CD14-positive monocyte (primary cell): ENCODE measurements around the gene HLCS. TPM values are rescaled to one million over a fixed set of nuclear protein-coding genes. Genes with fewer than 3 reads are reported as not detected.

ENCODE experiments used
- DNase-seq, 3 donors: peaks; one replicate each; pipeline ENCODE4 v3.0.0-alpha.2; 2011 to 2022
- H2AFZ ChIP-seq: 2 replicates; pipeline ENCODE4 v1.6.0; 2012; ENCODE audit warnings: mild to moderate bottlenecking, low read depth, low read length, inconsistent platforms; ENCODE audit not compliant: insufficient read depth, poor library complexity, severe bottlenecking
- H3K27ac ChIP-seq, 2 donors: 1 replicate in 1 of 2; 2 replicates in 1 of 2; pipeline ENCODE4 v1.5.1; 2012 to 2013; ENCODE audit warnings: low read length in 2 of 2, control low read depth in 1 of 2, inconsistent platforms in 1 of 2, low read depth in 1 of 2, mild to moderate bottlenecking in 1 of 2
- H3K27me3 ChIP-seq, 2 donors: one replicate each; pipeline versions ENCODE4 v1.6.0 to v1.6.1; 2011 to 2013; ENCODE audit warnings: low read length in 2 of 2; ENCODE audit not compliant: control insufficient read depth in 2 of 2, insufficient read depth in 2 of 2
- H3K36me3 ChIP-seq, 2 donors: replicated peaks in 1 of 2; 1 replicate in 1 of 2; 2 replicates in 1 of 2; pipeline versions ENCODE4 v1.5.1 to v1.6.1; 2012 to 2013; ENCODE audit warnings: low read length in 2 of 2, control low read depth in 1 of 2, inconsistent platforms in 1 of 2, mild to moderate bottlenecking in 1 of 2; ENCODE audit not compliant: insufficient read depth in 2 of 2, control insufficient read depth in 1 of 2
- H3K4me1 ChIP-seq, 2 donors: 1 replicate in 1 of 2; 2 replicates in 1 of 2; pipeline versions ENCODE4 v1.5.1 to v1.6.1; 2012 to 2013; ENCODE audit warnings: low read length in 2 of 2, control low read depth in 1 of 2, inconsistent platforms in 1 of 2, mild to moderate bottlenecking in 1 of 2, moderate library complexity in 1 of 2; ENCODE audit not compliant: insufficient read depth in 2 of 2, control insufficient read depth in 1 of 2
- H3K4me2 ChIP-seq: replicated peaks from 2 replicates; pipeline ENCODE3; 2012; ENCODE audit warnings: low read length, moderate library complexity, mild to moderate bottlenecking; ENCODE audit not compliant: poor library complexity, severe bottlenecking; ENCODE audit errors: extremely low read depth
- H3K4me3 ChIP-seq, 3 experiments: fragments of 200-600 bp in 1 of 3; sonication (generic) in 1 of 3; replicated peaks in 1 of 3; 1 replicate in 2 of 3; 2 replicates in 1 of 3; pipeline ENCODE4 v1.5.1; 2011 to 2013; ENCODE audit warnings: low read length in 3 of 3, mild to moderate bottlenecking in 3 of 3, control low read depth in 2 of 3, low read depth in 2 of 3, inconsistent platforms in 1 of 3, moderate library complexity in 1 of 3
- H3K79me2 ChIP-seq: 2 replicates; pipeline ENCODE4 v1.6.0; 2012; ENCODE audit warnings: mild to moderate bottlenecking, control low read depth, inconsistent platforms, low read length, moderate library complexity; ENCODE audit not compliant: insufficient read depth
- H3K9ac ChIP-seq: 2 replicates; pipeline ENCODE4 v1.6.0; 2017; ENCODE audit warnings: low read length, mild to moderate bottlenecking; ENCODE audit not compliant: insufficient read depth, poor library complexity, severe bottlenecking
- H3K9me3 ChIP-seq, 2 donors: replicated peaks in 1 of 2; 1 replicate in 1 of 2; 2 replicates in 1 of 2; pipeline versions ENCODE4 v1.5.1 to v1.6.1; 2012 to 2013; ENCODE audit warnings: low read length in 2 of 2, control low read depth in 1 of 2; ENCODE audit not compliant: control insufficient read depth in 1 of 2, insufficient read depth in 1 of 2
- H4K20me1 ChIP-seq: 2 replicates; pipeline ENCODE4 v1.6.0; 2012; ENCODE audit warnings: mild to moderate bottlenecking, low read length, control low read depth, moderate library complexity; ENCODE audit not compliant: insufficient read depth
- H3K27ac Mint-ChIP-seq, 7 donors: one replicate each; pipeline ENCODE4 v1.8.0; 2020; ENCODE audit warnings: mild to moderate bottlenecking in 7 of 7, mixed read lengths in 7 of 7, moderate library complexity in 6 of 7, inconsistent platforms in 2 of 7
- H3K27me3 Mint-ChIP-seq, 3 donors: one replicate each; pipeline ENCODE4 v1.8.0; 2021 to 2022; ENCODE audit warnings: low read depth in 3 of 3, mild to moderate bottlenecking in 3 of 3, mixed read lengths in 3 of 3, moderate library complexity in 3 of 3, inconsistent platforms in 1 of 3
- H3K36me3 Mint-ChIP-seq, 2 donors: one replicate each; pipeline ENCODE4 v1.8.0; 2020; ENCODE audit warnings: mixed read lengths in 2 of 2, inconsistent platforms in 1 of 2, mild to moderate bottlenecking in 1 of 2
- H3K4me1 Mint-ChIP-seq: one replicate; pipeline ENCODE4 v1.8.0; 2020; ENCODE audit warnings: mild to moderate bottlenecking, mixed read lengths
- H3K4me3 Mint-ChIP-seq, 2 donors: one replicate each; pipeline ENCODE4 v1.8.0; 2020; ENCODE audit warnings: mild to moderate bottlenecking in 2 of 2, mixed read lengths in 2 of 2, moderate library complexity in 1 of 2
- H3K9me3 Mint-ChIP-seq, 7 donors: one replicate each; pipeline ENCODE4 v1.8.0; 2020 to 2022; ENCODE audit warnings: mixed read lengths in 7 of 7, mild to moderate bottlenecking in 6 of 7, moderate library complexity in 6 of 7, inconsistent platforms in 2 of 7
- WGBS: methylation state at CpG from one replicate; pipeline ENCODE4 v1.1.5; 2013; ENCODE audit warnings: missing lambda C conversion rate; ENCODE audit not compliant: insufficient coverage; 5-methylcytosine and 5-hydroxymethylcytosine counted together
- intact Hi-C, 2 donors: fragments of 100-400 bp; cut with micrococcal nuclease; formaldehyde crosslinking; loops; one replicate each; pipeline versions ENCODE4 v1.15.0 to v1.15.1; 2023
- polyA plus RNA-seq, 3 donors: library from polyadenylated mRNA; depleted of rRNA in 1 of 3; unstranded in 2 of 3; stranded (reverse) in 1 of 3; fragments of 300-500 nt in 2 of 3; fragments of >200 nt in 1 of 3; fragmentation: Illumina TruSeq in 2 of 3; gene quantifications; 1 replicate in 2 of 3; 2 replicates in 1 of 3; pipeline ENCODE4 v1.2.3, GENCODE V29; 2012 to 2021
- TF ChIP-seq, protein P1 (sequence below): fragments of 200-600 bp; IDR thresholded peaks from one replicate; pipeline ENCODE4 v1.8.0; 2022; ENCODE audit warnings: antibody characterized with exemption, mild to moderate bottlenecking

HLCS gene
- polyA plus RNA-seq, 3 donors, result 2.1 to 3.1 (median 2.2) TPM

- Histone ChIP-seq H3K9me3 (no peaks in the 10 kb centered on the region), H3K4me2 (no peak overlapping the region), H3K27ac (no peak overlapping the region), H3K79me2 (no peaks in the 10 kb centered on the region), H3K4me3 (no peak overlapping the region), H4K20me1 (no peaks in the 10 kb centered on the region), H3K36me3 (no peaks in the 10 kb centered on the region), H2AFZ (no peak overlapping the region), H3K4me1 (no peaks in the 10 kb centered on the region), H3K27me3 (no peaks in the 10 kb centered on the region), H3K9ac (no peak overlapping the region)
- Mint-ChIP-seq H3K36me3 (no peaks in the 10 kb centered on the region), H3K4me1 (no peaks in the 10 kb centered on the region), H3K27ac (no peak overlapping the region), H3K27me3 (peaks cover 0 to 3% (median 0%) of the 10 kb centered on the region in 3 donors), H3K9me3 (no peaks in the 10 kb centered on the region), H3K4me3 (no peak overlapping the region)
- intact Hi-C loops, result no loop called here
- TF ChIP-seq, protein P1, sequence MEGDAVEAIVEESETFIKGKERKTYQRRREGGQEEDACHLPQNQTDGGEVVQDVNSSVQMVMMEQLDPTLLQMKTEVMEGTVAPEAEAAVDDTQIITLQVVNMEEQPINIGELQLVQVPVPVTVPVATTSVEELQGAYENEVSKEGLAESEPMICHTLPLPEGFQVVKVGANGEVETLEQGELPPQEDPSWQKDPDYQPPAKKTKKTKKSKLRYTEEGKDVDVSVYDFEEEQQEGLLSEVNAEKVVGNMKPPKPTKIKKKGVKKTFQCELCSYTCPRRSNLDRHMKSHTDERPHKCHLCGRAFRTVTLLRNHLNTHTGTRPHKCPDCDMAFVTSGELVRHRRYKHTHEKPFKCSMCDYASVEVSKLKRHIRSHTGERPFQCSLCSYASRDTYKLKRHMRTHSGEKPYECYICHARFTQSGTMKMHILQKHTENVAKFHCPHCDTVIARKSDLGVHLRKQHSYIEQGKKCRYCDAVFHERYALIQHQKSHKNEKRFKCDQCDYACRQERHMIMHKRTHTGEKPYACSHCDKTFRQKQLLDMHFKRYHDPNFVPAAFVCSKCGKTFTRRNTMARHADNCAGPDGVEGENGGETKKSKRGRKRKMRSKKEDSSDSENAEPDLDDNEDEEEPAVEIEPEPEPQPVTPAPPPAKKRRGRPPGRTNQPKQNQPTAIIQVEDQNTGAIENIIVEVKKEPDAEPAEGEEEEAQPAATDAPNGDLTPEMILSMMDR, result no peak
- 88% methylated on average over 3 of the region's 8 CpGs for WGBS
- DNase-seq, result no peak
Observed at GRCh38 chr21:36917471-36918158, 48.9 kb downstream of the HLCS start.

- Mint-ChIP-seq H3K27me3 (peaks cover 0 to 1% (median 0%) of the 10 kb centered on the region in 3 donors), H3K27ac (no peak overlapping the region), H3K4me3 (no peak overlapping the region), H3K9me3 (peaks cover 0 to 2% (median 0%) of the 10 kb centered on the region in 7 donors), H3K4me1 (no peaks in the 10 kb centered on the region), H3K36me3 (no peaks in the 10 kb centered on the region)
- no peak overlapping the region for H3K4me2 ChIP-seq
- H3K79me2 ChIP-seq, result no peaks in the 10 kb centered on the region
- H3K9me3 ChIP-seq, result no peaks in the 10 kb centered on the region
- H3K27ac ChIP-seq, result no peak overlapping the region
- DNase-seq, result no peak
- TF ChIP-seq, protein P1, result no peak
- intact Hi-C loops, result no loop called here
- no peak overlapping the region for H3K4me3 ChIP-seq
- no peaks in the 10 kb centered on the region for H3K27me3 ChIP-seq
- no peaks in the 10 kb centered on the region for H3K4me1 ChIP-seq
- no peaks in the 10 kb centered on the region for H3K36me3 ChIP-seq
- no peak overlapping the region for H3K9ac ChIP-seq
- no CpG with 5 or more reads among the region's 3 CpGs for WGBS
- no peak overlapping the region for H2AFZ ChIP-seq
- no peaks in the 10 kb centered on the region for H4K20me1 ChIP-seq
Observed at GRCh38 chr21:36916718-36917117, 49.8 kb downstream of the HLCS start.
